ENCODE data around the gene TCF7L1. TPM values are rescaled to one million over a fixed set of nuclear protein-coding genes. Genes with fewer than 3 reads are reported as not detected.
A peak's percentile ranks its signal among the peaks of the same experiment; 100 is the strongest.

TCF7L1 gene
- total RNA-seq, 4 donors from 2014 or later, result 0.55 to 3.0 (median 1.8) TPM

DNA sequence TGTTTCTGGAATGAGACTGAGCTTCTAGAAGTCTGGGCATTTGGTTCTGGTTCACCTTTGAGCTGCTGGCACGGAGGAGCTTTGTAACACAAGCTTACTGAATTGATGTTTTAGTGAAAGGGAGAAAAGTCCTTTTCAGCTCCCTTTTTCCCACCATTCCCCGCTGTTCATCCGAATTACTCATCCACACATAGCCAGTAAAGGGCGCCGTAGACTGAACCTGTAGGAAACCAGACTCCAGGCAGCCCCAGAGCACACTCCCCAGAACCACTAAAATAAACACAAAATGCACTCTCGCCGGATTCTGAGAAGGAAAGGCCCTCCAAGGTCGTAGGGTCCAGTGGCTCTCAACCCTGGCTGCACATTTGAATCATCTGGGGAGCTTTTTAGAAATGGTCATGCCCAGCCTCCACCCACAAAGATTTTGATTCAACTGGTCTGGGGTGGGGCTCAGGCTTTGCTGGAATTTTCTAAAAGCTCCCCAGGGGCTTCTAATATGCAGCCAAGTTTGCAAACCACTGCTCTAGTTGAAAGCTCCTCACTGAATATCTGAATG is 29.6 kb downstream of the TCF7L1 start:
- no peak overlapping the region for H3K4me3 ChIP-seq
- 47% methylated on average over 8 of the region's 8 CpGs for WGBS
- no peak for DNase-seq (ENCODE audit: low spot score in 2 of 2)
- TF ChIP-seq, protein P1, sequence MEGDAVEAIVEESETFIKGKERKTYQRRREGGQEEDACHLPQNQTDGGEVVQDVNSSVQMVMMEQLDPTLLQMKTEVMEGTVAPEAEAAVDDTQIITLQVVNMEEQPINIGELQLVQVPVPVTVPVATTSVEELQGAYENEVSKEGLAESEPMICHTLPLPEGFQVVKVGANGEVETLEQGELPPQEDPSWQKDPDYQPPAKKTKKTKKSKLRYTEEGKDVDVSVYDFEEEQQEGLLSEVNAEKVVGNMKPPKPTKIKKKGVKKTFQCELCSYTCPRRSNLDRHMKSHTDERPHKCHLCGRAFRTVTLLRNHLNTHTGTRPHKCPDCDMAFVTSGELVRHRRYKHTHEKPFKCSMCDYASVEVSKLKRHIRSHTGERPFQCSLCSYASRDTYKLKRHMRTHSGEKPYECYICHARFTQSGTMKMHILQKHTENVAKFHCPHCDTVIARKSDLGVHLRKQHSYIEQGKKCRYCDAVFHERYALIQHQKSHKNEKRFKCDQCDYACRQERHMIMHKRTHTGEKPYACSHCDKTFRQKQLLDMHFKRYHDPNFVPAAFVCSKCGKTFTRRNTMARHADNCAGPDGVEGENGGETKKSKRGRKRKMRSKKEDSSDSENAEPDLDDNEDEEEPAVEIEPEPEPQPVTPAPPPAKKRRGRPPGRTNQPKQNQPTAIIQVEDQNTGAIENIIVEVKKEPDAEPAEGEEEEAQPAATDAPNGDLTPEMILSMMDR (IDR thresholded peaks at IDR 0.05), result no peak
- TF ChIP-seq EP300 (IDR thresholded peaks at IDR 0.05) (no peak), POLR2A (IDR thresholded peaks at IDR 0.05) (no peak), POLR2AphosphoS5 (IDR thresholded peaks at IDR 0.05) (no peak)
- H3K9me3 ChIP-seq, result no peaks in the 10 kb centered on the region
- H3K27me3 ChIP-seq, result no peaks in the 10 kb centered on the region
- no peaks in the 10 kb centered on the region for H3K36me3 ChIP-seq
- H3K4me1 ChIP-seq, result peaks cover 49% of the 10 kb centered on the region
- H3K27ac ChIP-seq, result no peak overlapping the region

DNA sequence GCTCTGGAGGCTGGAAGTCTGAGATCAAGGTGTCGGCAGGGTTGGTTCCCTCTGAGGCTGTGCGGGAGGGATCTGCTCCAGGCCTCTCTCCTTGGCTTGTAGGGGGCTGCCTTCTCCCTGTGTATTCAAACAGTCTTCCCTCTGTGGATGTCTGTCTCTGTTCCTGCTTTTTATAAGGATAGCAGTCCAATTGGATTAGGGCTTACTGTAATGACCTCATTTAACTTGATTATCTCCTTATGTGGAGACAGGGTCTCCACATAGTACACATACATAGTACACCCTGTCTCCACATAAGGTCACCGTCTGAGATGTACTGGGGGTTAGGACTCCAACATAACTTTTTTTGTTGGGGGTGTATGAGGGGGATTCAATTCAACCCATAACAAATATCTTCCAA is 30.5 kb downstream of the TCF7L1 start:
- Histone ChIP-seq H3K4me1 (peaks cover 42% of the 10 kb centered on the region), H3K9me3 (no peaks in the 10 kb centered on the region), H3K4me3 (no peak overlapping the region), H3K27me3 (no peaks in the 10 kb centered on the region), H3K36me3 (no peaks in the 10 kb centered on the region), H3K27ac (peak overlapping the region; percentile 10)
- DNase-seq (ENCODE audit: low spot score in 2 of 2), result no peak
- TF ChIP-seq POLR2A (IDR thresholded peaks at IDR 0.05), result no peak
- no peak for TF ChIP-seq POLR2AphosphoS5 (IDR thresholded peaks at IDR 0.05)
- 81% methylated on average over 3 of the region's 3 CpGs for WGBS

DNA sequence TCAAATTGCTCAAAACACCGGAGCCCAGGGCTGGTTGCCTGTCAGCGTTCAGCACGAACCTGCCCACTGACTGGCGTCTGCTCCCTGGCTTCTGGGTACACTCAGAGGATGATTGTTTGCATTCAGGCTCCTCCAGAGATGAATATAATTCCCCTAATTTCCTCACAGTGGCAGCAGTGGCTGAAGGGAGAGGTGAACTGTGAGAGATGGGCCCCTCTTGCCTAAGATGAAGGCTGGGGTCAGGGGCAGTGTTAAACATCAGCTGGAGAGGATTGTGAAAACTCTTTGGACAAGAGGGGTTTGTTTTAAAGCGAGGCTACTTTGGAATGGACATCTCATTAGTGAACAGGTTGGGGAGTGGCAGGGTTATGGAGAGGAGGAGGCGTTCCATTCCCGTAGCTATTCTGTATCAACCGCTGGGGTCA is 31.0 kb downstream of the TCF7L1 start:
- 76% methylated on average over 8 of the region's 8 CpGs for WGBS
- no peak overlapping the region for H3K27ac ChIP-seq
- peaks cover 41% of the 10 kb centered on the region for H3K4me1 ChIP-seq

DNA sequence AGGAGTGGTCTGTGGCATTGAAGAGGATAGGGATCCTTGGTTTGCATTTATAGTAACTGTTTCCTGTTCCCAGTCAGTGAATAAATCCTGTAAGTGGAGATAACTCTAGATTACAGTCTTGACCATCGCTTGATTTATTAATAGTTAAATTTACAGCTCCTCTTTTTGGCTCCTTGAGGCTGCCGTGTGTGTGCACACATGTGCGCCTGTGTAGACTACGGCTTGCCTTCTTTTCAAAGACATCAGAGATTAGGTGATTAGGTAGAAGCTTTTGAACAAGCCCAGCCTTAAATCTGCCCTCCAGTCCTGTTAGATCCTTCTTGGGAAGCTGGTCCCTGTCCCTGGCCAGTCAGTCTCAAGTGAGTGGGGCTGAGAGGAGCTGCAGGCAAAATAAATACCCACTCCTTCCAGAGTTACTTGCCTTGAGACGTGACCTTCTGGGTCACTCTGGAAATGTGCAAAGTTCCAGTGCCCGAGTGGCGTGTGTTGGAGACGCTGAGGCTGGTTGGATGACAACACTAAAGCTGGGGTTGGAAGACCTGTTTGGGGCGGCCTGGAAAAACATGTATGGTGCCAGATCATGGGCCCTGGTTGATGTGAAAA is 32.0 kb downstream of the TCF7L1 start:
- TF ChIP-seq, protein P1 (IDR thresholded peaks at IDR 0.05), result no peak
- no peak for TF ChIP-seq POLR2A (IDR thresholded peaks at IDR 0.05)
- TF ChIP-seq POLR2AphosphoS5 (IDR thresholded peaks at IDR 0.05), result no peak
- TF ChIP-seq EP300 (IDR thresholded peaks at IDR 0.05), result no peak
- no peak overlapping the region for H3K27ac ChIP-seq
- no peak for DNase-seq (ENCODE audit: low spot score in 2 of 2)

More for the DNA sequence above, 31.0 kb downstream of the TCF7L1 start:
- DNase-seq (ENCODE audit: low spot score in 2 of 2), result no peak
- no peak overlapping the region for H3K4me3 ChIP-seq
- no peaks in the 10 kb centered on the region for H3K27me3 ChIP-seq
- no peaks in the 10 kb centered on the region for H3K36me3 ChIP-seq
- TF ChIP-seq POLR2AphosphoS5 (IDR thresholded peaks at IDR 0.05) (no peak), POLR2A (IDR thresholded peaks at IDR 0.05) (no peak), EP300 (IDR thresholded peaks at IDR 0.05) (no peak)
- TF ChIP-seq, protein P1 (IDR thresholded peaks at IDR 0.05), result no peak
- H3K9me3 ChIP-seq, result no peaks in the 10 kb centered on the region

DNA sequence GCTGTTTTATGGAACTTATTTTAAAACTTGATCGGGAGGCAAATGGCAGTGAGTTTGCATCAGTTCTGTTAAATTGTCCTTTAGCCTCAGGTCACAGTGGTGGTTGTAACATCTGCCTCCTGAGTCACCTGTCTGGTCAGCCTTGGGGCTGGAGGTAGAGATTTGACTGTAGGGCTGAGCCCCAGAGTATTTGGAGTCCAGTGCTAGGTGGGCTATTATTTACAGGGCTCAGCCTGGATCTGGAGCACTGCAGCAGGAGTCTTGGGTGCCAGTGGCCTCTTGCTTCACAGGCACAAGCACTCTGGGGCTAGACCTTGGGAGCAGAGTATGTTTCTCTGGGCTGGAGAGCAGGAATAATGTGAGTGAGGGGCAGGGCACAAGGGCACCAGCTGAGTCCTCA is 32.8 kb downstream of the TCF7L1 start:
- no peak for TF ChIP-seq POLR2A (IDR thresholded peaks at IDR 0.05)
- TF ChIP-seq, protein P1 (IDR thresholded peaks at IDR 0.05), result no peak
- no peak for TF ChIP-seq POLR2AphosphoS5 (IDR thresholded peaks at IDR 0.05)
- TF ChIP-seq EP300 (IDR thresholded peaks at IDR 0.05), result no peak
- DNase-seq (ENCODE audit: low spot score in 2 of 2), result no peak
- WGBS, result 92% methylated on average over 1 of the region's 1 CpG
- no peak overlapping the region for H3K4me3 ChIP-seq
- H3K27me3 ChIP-seq, result no peaks in the 10 kb centered on the region
- no peaks in the 10 kb centered on the region for H3K9me3 ChIP-seq
- no peak overlapping the region for H3K27ac ChIP-seq
- H3K4me1 ChIP-seq, result peaks cover 37% of the 10 kb centered on the region
- H3K36me3 ChIP-seq, result no peaks in the 10 kb centered on the region

More for the DNA sequence above, 32.0 kb downstream of the TCF7L1 start:
- H3K27me3 ChIP-seq, result no peaks in the 10 kb centered on the region
- H3K36me3 ChIP-seq, result no peaks in the 10 kb centered on the region
- H3K4me1 ChIP-seq, result peaks cover 37% of the 10 kb centered on the region
- H3K9me3 ChIP-seq, result no peaks in the 10 kb centered on the region
- WGBS, result 64% methylated on average over 9 of the region's 9 CpGs
- no peak overlapping the region for H3K4me3 ChIP-seq

Data from suprapubic skin (tissue), 4 donors.